Neural progenitor cell (in vitro differentiated cells): Measurements from ENCODE around the gene TUFT1.
A peak's percentile ranks its signal among the peaks of the same experiment; 100 is the strongest.

Experiments used
- EZH2 ChIP-seq: fragments of 200-600 bp; sonication (generic); IDR thresholded peaks from 2 replicates; pipeline ENCODE4 v1.6.1; 2017; ENCODE audit warnings: antibody characterized with exemption, mild to moderate bottlenecking, moderate library complexity
- EZH2phosphoT487 ChIP-seq: fragments of 200-600 bp; sonication (generic); IDR thresholded peaks from 2 replicates; pipeline ENCODE4 v1.6.1; 2017; ENCODE audit warnings: antibody characterized with exemption
- TF ChIP-seq, protein P1 (sequence below): fragments of 200-600 bp; sonication (generic); IDR thresholded peaks from 2 replicates; pipeline ENCODE4 v1.5.1; 2017; ENCODE audit warnings: antibody characterized with exemption, mild to moderate bottlenecking

DNA sequence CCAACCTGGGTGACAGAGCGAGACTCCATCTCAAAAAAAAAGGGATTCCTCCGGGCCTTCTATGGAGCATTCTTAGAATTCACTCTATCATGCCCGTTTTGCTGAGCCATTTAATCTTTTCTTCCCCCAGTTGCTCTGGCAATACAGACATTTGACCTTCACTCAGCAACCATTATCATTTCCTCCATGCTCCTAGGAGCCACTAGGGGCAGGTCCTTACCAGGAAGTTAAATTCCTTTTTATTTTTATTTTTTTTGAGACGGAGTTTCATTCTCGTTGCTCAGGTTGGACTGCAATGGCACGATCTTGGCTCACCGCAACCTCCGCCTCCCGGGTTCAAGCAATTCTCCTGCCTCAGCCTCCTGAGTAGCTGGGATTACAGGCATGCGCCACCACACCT, 38.6 kb upstream of the TUFT1 start:
- TF ChIP-seq, protein P1, sequence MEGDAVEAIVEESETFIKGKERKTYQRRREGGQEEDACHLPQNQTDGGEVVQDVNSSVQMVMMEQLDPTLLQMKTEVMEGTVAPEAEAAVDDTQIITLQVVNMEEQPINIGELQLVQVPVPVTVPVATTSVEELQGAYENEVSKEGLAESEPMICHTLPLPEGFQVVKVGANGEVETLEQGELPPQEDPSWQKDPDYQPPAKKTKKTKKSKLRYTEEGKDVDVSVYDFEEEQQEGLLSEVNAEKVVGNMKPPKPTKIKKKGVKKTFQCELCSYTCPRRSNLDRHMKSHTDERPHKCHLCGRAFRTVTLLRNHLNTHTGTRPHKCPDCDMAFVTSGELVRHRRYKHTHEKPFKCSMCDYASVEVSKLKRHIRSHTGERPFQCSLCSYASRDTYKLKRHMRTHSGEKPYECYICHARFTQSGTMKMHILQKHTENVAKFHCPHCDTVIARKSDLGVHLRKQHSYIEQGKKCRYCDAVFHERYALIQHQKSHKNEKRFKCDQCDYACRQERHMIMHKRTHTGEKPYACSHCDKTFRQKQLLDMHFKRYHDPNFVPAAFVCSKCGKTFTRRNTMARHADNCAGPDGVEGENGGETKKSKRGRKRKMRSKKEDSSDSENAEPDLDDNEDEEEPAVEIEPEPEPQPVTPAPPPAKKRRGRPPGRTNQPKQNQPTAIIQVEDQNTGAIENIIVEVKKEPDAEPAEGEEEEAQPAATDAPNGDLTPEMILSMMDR = peak; percentile 25
- TF ChIP-seq EZH2 (no peak), EZH2phosphoT487 (no peak)
